ENCODE measurements around the gene RXRA.

Gene RXRA

DNA sequence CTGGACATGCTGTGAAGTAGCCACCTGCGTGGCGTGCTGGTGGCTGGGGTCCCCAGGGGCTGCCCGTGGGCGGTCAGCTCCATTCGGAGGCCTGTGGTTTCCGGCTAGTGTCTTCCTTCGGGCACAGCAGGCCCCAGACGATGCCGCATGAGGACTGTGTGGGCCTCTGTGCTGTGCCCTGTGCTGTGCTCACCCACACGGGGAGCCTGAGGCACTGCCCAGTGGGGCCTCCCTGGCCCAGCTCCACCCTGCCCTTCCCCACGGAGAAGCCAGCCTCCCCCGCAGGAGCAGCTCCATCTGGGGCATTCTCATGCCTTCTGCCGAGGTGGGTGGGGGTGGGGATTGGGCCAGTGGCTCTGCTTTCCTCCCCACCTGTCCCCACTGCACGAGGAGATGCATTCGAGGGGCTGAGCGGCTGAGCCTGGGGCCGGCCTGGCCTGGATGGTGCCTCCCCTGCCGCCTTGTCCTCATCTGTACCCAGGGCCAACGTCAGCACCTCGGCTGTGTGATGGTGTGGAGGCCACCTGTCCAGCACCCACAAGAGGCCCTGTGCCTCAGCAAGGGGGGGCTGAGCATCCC, 24.2 kb downstream of the RXRA start:
- DNase-seq (ENCODE audit: insufficient read length, low spot score) (no peak), FAIRE-seq (no peak)
- TF ChIP-seq, protein P1, sequence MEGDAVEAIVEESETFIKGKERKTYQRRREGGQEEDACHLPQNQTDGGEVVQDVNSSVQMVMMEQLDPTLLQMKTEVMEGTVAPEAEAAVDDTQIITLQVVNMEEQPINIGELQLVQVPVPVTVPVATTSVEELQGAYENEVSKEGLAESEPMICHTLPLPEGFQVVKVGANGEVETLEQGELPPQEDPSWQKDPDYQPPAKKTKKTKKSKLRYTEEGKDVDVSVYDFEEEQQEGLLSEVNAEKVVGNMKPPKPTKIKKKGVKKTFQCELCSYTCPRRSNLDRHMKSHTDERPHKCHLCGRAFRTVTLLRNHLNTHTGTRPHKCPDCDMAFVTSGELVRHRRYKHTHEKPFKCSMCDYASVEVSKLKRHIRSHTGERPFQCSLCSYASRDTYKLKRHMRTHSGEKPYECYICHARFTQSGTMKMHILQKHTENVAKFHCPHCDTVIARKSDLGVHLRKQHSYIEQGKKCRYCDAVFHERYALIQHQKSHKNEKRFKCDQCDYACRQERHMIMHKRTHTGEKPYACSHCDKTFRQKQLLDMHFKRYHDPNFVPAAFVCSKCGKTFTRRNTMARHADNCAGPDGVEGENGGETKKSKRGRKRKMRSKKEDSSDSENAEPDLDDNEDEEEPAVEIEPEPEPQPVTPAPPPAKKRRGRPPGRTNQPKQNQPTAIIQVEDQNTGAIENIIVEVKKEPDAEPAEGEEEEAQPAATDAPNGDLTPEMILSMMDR (IDR thresholded peaks at IDR 0.05; ENCODE audit: insufficient read depth, missing control alignments), result no peak

DNA sequence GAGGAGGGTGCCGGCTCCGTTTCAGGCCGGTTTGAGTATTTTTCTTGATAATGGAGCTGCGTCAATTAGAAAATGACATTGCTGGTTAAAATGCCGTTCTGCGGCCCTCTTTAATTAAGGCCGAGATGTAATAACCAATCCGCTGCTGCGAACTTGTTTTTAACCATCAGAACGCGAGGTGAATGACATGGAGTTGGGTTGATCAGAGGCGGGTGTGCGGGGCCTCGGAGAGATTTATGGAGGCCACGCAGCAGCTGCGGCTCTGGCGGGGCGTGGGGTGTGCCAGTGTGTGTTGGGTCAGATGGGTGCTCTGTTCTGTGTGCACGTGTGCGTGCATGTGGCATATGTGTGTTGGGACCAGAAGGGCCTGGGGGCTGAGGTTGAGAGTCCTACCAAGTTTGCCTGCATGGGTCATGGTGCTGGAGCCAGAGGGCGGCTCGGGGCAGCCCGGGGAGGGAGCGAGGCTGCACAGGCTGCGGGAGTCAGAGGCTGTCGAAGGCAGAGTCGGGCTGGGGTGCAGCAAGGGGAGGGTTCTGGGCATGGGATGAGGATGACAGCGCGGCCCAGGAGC, 25.4 kb downstream of the RXRA start:
- DNase-seq (ENCODE audit: insufficient read length, low spot score) (no peak), FAIRE-seq (no peak)
- TF ChIP-seq, protein P1 (IDR thresholded peaks at IDR 0.05; ENCODE audit: insufficient read depth, missing control alignments), result no peak

DNA sequence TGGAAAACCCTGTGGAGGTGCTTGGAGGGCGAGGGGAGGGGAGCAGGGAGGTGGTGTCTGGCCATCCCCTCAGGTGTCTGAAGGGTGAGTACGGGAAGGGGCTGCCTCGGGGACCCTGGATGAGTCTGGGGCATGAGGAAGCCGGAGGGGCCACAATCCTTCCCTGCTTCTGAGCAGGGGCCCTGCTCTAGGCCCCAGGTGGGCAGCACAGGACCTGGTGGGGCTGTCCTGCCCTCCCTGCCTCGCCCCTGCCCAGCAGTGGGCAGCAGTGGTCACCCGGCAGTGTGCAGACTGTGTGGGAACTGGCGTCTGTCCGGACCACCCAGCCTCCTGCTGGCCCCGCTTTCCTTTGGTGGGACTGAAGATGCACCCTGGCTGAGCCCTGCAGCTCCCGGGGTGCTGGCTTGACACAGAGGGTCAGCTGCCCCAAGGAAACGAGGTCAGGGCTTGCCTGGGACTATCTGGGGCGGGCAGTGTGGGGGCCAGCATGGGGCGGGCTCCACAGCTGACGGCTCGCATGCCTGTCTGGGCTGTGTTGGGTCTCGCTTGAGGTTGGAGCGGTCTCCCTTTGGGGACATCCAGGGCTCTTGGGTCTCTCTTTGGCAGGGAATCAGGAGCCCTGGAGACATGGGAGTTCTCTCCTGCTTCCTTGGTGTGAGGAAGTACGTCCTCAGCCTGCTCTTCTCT, 26.1 kb downstream of the RXRA start:
- TF ChIP-seq, protein P1 (IDR thresholded peaks at IDR 0.05; ENCODE audit: insufficient read depth, missing control alignments), result no peak
- FAIRE-seq (no peak), DNase-seq (ENCODE audit: insufficient read length, low spot score) (no peak)

DNA sequence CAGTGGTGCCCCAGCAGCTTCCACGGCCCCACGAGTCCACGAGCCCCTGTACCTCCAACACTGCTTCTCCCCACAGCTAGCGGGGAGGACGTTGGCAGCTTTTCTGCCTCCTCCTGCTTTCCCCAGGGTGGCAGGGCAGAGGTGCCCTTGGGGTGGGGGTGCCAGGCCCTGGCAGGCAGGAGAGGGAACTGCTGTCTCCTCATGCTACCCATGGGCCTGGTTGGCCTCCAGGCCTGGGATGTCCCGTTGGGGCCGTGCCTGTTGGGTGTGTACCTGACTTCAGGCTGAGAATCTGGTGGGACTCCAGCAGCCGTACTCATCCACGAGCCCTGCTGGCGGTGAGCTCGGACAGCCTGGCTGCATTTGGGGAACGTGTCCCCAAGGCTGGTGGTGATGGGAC, 27.3 kb downstream of the RXRA start:
- FAIRE-seq (no peak), DNase-seq (ENCODE audit: insufficient read length, low spot score) (no peak)
- TF ChIP-seq, protein P1 (IDR thresholded peaks at IDR 0.05; ENCODE audit: insufficient read depth, missing control alignments), result no peak

DNA sequence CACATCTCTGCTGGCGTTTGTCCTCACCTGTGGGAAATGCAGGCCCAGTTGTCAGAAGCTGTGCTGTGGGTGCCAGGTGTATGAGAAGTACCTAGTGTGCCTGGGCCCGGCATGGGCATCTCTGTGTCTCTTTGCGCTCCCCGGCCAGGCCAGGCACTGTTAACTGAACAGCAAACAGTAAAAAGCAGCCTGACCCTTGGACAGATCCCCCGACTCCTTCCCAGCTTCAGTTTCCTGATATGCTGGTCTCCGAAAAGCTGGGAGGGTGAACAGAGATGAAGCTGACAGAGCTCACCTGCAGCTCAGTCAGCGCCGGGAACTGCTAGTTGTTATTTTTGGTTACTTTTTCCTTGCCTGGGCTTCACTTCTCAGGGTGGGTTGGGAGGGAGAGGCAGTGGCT, 28.9 kb downstream of the RXRA start:
- no peak for DNase-seq (ENCODE audit: insufficient read length, low spot score)
- no peak for FAIRE-seq
- TF ChIP-seq, protein P1 (IDR thresholded peaks at IDR 0.05; ENCODE audit: insufficient read depth, missing control alignments), result no peak

DNA sequence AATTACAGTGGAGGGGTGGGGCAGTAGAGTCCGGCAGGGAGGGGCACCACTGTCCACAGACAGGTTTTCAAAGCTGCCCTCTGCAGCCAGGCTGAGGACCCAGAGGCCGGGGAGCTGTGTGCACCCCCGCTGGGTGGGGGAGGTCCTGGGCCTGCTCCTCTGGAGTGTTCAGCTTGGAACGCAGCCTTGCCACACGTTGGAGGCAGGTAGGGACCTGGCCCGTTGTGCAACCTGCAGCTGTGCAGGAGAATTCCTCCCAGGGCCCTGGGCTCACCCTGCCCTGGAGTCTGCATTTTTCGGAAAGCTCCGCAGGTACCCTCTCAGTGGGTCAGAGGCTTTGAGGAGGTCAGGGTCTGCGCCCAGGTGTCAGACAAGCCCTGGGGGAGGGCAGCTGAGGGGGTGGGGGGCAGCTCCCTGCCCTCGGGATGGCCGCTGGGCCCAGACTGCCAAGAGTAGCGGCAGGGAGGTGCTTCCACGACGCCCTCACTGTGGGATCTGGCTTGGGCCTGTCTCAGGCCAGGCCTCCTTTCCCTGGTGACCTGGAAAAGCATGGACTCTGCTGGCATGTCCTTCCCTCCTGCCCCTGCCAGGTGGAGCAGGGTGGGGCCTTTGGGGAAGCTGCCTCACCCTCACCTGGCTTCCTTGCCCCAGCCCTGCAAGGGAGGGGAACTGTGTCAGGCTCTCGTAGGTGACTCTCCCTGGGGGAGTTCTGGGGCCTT, 29.5 kb downstream of the RXRA start:
- no peak for FAIRE-seq
- DNase-seq (ENCODE audit: insufficient read length, low spot score), result no peak
- TF ChIP-seq, protein P1 (IDR thresholded peaks at IDR 0.05; ENCODE audit: insufficient read depth, missing control alignments), result no peak
